ENCODE data around the gene ATF7.

- TF ChIP-seq, protein P1, sequence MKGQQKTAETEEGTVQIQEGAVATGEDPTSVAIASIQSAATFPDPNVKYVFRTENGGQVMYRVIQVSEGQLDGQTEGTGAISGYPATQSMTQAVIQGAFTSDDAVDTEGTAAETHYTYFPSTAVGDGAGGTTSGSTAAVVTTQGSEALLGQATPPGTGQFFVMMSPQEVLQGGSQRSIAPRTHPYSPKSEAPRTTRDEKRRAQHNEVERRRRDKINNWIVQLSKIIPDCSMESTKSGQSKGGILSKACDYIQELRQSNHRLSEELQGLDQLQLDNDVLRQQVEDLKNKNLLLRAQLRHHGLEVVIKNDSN (CRISPR knock-in tag; IDR thresholded peaks at IDR 0.05): no peak
- TF ChIP-seq ZBTB26 (CRISPR knock-in tag; IDR thresholded peaks at IDR 0.05) (no peak), TEAD4 (IDR thresholded peaks at IDR 0.05; ENCODE audit: low read length) (no peak), TEAD4 (CRISPR knock-in tag; IDR thresholded peaks at IDR 0.05; ENCODE audit: borderline replicate concordance) (no peak), CTCF (IDR thresholded peaks at IDR 0.05 in 2 of 3, conservative IDR thresholded peaks at IDR 0.05 in 1 of 3; ENCODE audit: insufficient read depth in 2 of 3, low read depth in 1 of 3, low read length in 3 of 3) (no peak), ZBTB33 (CRISPR knock-in tag; IDR thresholded peaks at IDR 0.05) (no peak), POLR2A (conservative IDR thresholded peaks at IDR 0.05) (no peak), ZNF551 (CRISPR knock-in tag; IDR thresholded peaks at IDR 0.05) (no peak)
Observed at GRCh38 chr12:53538209-53538689, 87.9 kb downstream of the ATF7 start.

Measured in K562 (cell line).